ENCODE measurements around the gene CTNNA3.

CTNNA3 gene

DNA sequence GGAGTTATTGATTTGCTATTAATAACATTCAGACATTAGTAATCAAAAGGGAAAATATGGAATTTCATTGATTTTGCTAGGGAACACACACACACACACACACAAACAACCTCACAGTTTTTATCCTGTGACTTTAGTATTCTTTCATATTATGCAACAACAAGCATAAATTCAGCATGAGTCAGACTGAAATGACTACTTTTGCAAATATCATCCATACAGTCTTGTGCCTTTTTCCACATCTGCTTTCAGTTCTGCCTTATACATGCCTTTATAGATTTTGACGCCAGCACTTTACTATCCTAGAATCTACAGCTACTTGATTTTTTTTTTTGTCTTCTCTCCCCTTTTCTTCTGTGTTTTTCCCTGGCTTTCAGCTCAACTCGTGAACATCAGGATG lies 1745.9 kb downstream of the CTNNA3 start:
- H3K4me3 ChIP-seq (ENCODE audit: low read depth, low read length), result no peak overlapping the region
- TF ChIP-seq, protein P1, sequence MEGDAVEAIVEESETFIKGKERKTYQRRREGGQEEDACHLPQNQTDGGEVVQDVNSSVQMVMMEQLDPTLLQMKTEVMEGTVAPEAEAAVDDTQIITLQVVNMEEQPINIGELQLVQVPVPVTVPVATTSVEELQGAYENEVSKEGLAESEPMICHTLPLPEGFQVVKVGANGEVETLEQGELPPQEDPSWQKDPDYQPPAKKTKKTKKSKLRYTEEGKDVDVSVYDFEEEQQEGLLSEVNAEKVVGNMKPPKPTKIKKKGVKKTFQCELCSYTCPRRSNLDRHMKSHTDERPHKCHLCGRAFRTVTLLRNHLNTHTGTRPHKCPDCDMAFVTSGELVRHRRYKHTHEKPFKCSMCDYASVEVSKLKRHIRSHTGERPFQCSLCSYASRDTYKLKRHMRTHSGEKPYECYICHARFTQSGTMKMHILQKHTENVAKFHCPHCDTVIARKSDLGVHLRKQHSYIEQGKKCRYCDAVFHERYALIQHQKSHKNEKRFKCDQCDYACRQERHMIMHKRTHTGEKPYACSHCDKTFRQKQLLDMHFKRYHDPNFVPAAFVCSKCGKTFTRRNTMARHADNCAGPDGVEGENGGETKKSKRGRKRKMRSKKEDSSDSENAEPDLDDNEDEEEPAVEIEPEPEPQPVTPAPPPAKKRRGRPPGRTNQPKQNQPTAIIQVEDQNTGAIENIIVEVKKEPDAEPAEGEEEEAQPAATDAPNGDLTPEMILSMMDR (IDR thresholded peaks at IDR 0.05; ENCODE audit: low read depth, low read length), result no peak

DNA sequence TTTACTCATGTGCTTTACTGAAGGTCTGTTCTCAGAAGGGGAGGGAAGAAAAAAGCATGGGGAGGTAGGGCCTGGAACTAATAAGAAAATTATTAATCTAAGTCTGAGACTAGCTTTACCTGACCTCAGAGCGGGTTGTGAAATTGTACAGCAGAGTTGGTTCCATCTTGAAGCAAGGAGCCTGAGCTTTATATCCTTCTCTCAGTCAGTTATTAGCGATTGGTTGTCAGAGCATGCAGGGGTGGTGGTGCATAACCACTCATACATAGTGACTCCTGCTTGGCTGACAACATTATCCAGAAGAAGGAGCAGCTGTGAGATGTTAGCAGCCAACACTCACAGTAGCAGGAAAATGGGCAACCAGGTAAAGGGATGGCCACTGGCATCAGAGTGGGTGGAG lies 1746.5 kb downstream of the CTNNA3 start:
- H3K4me3 ChIP-seq (ENCODE audit: low read depth, low read length), result no peak overlapping the region
- TF ChIP-seq, protein P1 (IDR thresholded peaks at IDR 0.05; ENCODE audit: low read depth, low read length), result no peak

DNA sequence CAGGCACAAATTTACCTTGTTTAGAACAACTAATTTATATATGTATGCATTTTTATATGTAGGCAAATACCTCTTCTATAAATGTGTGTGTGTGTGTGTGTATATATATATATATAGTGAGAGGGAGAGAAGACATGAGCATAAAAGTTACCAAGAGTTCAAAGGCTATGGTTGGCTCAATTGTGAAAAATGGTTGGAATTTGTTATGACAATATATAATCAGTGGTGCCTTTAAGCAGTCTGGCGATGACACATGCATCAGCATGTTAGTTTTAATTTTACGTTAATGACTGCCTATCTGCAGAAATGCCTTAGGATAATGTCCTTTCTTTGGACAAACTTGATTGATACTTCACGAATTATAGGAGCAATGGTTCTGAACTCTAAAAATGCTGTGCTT lies 1750.9 kb downstream of the CTNNA3 start:
- TF ChIP-seq, protein P1 (IDR thresholded peaks at IDR 0.05; ENCODE audit: low read depth, low read length), result no peak
- no peak overlapping the region for H3K4me3 ChIP-seq (ENCODE audit: low read depth, low read length)

DNA sequence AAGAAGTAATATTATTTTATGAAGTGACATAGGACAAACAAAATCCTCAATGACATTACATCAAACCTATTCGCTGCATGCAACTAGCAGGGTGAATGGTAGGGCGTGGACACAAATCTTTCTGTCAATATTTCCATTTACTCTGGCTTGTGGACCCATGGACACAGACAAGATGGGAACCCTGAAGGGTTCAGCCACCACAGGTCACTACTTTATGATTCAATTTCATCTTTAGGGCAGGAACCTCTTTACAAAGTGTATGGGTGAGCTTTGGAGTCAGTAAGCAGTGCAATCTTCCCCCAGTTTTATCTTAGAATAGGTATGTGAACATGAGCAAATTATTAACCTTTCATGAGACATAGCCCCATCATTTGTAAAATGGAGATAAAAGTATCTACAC lies 1752.5 kb downstream of the CTNNA3 start:
- TF ChIP-seq, protein P1 (IDR thresholded peaks at IDR 0.05; ENCODE audit: low read depth, low read length), result no peak
- H3K4me3 ChIP-seq (ENCODE audit: low read depth, low read length), result no peak overlapping the region

DNA sequence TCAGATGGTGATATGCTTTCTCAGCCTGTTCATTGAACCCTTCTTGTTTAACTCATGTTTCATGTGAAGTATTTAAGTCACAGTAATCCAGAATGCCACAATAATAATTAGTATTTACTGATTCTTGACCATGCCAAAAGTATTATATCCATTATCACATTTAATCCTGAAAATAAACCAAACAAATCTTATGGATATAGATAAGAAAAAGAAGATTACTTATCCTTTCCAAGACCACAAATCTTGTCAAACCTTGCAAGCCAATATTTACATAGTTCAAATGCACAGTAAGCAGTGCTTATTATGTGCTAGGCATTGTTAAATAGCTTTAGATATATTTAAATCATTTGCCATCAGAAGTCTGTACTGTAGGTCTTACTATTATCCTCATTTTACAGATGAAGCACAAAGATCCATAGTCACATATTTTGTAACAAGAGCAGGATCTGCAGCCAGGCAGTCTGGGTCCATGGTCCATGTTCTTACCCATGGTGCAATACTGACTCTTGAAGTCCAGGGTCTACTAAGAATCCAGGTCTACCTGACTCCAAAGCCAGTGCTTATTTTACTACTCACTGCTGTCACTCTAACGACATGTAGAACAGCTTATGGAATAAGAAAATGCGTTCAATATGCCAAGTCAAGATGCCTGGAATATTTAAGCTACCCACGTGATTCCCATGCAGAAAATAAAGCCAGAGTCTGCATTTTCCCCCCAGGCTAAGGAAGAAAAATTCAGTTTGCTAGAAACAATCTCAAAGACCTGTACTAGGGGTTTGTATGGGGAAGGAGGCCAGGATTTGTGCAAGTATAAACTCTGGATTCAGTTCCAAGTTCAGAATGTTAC lies 1755.0 kb downstream of the CTNNA3 start:
- TF ChIP-seq, protein P1 (IDR thresholded peaks at IDR 0.05; ENCODE audit: low read depth, low read length), result no peak
- no peak overlapping the region for H3K4me3 ChIP-seq (ENCODE audit: low read depth, low read length)

DNA sequence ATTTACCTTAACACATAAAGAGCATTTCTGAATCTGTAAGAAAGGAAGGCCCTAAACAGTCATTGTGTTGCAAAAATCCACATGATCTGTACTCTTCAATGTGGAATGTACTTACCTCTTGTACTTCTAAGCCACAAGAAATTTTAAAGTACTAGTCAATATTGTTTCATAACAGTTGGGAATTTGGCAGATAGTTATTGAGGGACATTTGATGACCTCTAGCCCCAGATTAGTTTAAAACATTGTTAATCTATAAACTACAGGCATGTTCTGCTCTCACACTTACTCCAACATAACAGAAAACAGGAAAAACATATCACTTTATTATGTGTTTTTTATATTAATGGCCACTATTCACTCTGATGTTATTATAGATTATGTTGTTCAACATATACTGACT lies 1755.9 kb downstream of the CTNNA3 start:
- TF ChIP-seq, protein P1 (IDR thresholded peaks at IDR 0.05; ENCODE audit: low read depth, low read length), result no peak
- no peak overlapping the region for H3K4me3 ChIP-seq (ENCODE audit: low read depth, low read length)

DNA sequence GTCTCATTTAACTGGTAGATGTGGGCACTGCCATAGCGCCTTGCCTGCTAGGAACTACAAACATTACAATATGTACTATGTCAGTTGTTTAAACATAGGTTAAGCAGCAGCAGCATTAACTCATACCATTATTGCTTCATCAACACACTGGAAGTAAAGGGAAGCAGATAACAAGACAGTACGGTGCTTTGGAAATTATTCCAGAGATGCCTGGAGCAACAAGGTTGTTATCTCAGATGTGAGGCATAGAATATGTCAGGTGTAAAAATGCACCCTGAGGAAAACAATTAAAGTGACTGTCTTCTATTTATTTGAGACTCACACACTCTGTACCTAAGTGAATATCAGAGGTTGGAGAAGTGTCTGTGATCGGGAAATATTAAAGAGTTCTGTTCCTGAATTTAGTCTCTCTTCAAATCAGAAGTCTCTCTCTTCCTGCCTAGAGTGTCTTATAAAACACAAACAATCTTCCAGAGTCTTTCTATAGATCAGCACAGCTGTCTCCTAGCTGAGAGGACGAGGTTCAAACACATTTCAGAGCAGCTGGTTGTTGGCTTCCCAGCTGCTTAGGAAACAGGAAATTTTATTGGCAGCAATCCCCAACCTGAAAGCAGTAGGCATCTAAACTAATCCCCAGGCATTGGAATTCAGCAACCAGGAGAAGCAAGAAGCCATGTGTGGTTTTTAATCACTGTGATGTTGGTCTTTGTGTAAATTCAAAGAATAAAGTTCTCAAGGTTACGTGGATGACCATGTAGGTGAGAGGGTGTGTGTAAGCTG lies 1764.5 kb downstream of the CTNNA3 start:
- no peak overlapping the region for H3K4me3 ChIP-seq (ENCODE audit: low read depth, low read length)
- TF ChIP-seq, protein P1 (IDR thresholded peaks at IDR 0.05; ENCODE audit: low read depth, low read length), result no peak
